Esophagus muscularis mucosa (tissue), 4 donors: ENCODE data around the gene ANXA6.

Experiments
- CTCF ChIP-seq, 3 experiments: fragments of 200-600 bp in 2 of 3; fragments of 450-650 bp in 1 of 3; sonication (generic) in 2 of 3; IDR thresholded peaks; one replicate each; pipeline ENCODE4 v1.5.1; 2017 to 2019; ENCODE audit warnings: antibody characterized with exemption in 3 of 3, mild to moderate bottlenecking in 2 of 3, moderate library complexity in 1 of 3
- EP300 ChIP-seq: sonication (generic); formaldehyde crosslinking; IDR thresholded peaks from one replicate; pipeline ENCODE4 v1.6.1; 2017; ENCODE audit warnings: antibody characterized with exemption
- POLR2A ChIP-seq: fragments of 450-650 bp; IDR thresholded peaks from one replicate; pipeline ENCODE4 v1.6.1; 2017; ENCODE audit warnings: antibody characterized with exemption, moderate library complexity, mild to moderate bottlenecking, low read depth
- POLR2AphosphoS5 ChIP-seq, 2 donors: sonication (generic); formaldehyde crosslinking; IDR thresholded peaks; one replicate each; pipeline ENCODE4 v1.6.1; 2017; ENCODE audit warnings: antibody characterized with exemption in 2 of 2

GRCh38 chr5:151052836-151053235 lies 104.7 kb downstream of the ANXA6 start:
- no peak for TF ChIP-seq POLR2AphosphoS5 (IDR thresholded peaks at IDR 0.05)
- TF ChIP-seq EP300 = no peak
- no peak for TF ChIP-seq CTCF (IDR thresholded peaks at IDR 0.05)
- TF ChIP-seq POLR2A = no peak
